Measurements from ENCODE around the gene PLCG1.

GRCh38 chr20:41134362-41135186 is 2.8 kb upstream of the PLCG1 start:
- TF ChIP-seq, protein P1, sequence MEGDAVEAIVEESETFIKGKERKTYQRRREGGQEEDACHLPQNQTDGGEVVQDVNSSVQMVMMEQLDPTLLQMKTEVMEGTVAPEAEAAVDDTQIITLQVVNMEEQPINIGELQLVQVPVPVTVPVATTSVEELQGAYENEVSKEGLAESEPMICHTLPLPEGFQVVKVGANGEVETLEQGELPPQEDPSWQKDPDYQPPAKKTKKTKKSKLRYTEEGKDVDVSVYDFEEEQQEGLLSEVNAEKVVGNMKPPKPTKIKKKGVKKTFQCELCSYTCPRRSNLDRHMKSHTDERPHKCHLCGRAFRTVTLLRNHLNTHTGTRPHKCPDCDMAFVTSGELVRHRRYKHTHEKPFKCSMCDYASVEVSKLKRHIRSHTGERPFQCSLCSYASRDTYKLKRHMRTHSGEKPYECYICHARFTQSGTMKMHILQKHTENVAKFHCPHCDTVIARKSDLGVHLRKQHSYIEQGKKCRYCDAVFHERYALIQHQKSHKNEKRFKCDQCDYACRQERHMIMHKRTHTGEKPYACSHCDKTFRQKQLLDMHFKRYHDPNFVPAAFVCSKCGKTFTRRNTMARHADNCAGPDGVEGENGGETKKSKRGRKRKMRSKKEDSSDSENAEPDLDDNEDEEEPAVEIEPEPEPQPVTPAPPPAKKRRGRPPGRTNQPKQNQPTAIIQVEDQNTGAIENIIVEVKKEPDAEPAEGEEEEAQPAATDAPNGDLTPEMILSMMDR (IDR thresholded peaks at IDR 0.05): no peak
- no peak for TF ChIP-seq POLR2A (IDR thresholded peaks at IDR 0.05)
